GM12891 (cell line): ENCODE measurements around the gene GLP2R.

Experiments used
- POLR2AphosphoS5 ChIP-seq: IDR thresholded peaks from 2 replicates; pipeline ENCODE4 v1.6.1; 2011; ENCODE audit warnings: low read depth, low read length, control low read depth
- SPI1 ChIP-seq: IDR thresholded peaks from 2 replicates; pipeline ENCODE4 v1.6.1; 2011; ENCODE audit warnings: low read depth, low read length, control low read depth
- TAF1 ChIP-seq: IDR thresholded peaks from 2 replicates; pipeline ENCODE4 v1.6.1; 2011; ENCODE audit warnings: low read depth, low read length, control low read depth

DNA sequence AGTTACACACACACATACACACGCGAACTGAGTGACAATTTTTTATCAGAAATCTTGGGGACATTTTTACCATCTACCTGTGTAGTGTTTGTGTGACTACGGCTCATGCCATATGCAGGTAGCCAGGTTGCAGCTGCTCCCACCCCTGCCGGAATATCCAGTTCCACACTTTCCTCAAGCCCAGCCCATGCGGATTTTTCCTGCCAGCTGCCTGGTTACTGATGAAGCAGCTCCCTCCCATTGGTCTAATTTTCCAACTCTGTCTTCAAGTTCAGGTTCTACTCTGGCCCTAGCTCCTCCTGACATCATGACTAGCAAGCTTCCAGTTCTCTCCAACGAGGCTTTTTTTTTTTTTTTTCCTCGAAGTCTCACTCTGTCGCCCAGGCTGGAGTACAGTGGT, 8.6 kb upstream of the GLP2R start:
- no peak for TF ChIP-seq POLR2AphosphoS5
- TF ChIP-seq TAF1, result no peak
- no peak for TF ChIP-seq SPI1
